ENCODE results near the gene CHN2.

DNA sequence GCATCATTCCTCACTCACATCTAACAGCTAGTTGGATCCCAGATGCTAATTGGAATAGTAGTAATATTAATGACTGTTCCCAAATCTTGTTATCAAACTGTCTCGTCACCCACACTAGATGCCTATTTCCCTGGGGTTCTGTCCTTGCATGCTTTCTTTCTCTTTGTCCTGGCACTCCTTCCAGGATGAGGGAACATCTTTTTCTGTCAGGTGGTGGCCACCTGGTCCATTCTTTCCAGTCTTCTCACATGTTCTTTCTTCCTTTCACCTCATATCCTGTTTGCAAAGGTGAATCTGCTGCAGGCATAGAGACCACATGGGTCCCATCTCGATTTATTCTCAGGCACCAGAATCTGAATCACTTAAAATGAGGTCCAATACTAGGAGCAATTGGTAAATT is 126.0 kb downstream of the CHN2 start:
- TF ChIP-seq, protein P1, sequence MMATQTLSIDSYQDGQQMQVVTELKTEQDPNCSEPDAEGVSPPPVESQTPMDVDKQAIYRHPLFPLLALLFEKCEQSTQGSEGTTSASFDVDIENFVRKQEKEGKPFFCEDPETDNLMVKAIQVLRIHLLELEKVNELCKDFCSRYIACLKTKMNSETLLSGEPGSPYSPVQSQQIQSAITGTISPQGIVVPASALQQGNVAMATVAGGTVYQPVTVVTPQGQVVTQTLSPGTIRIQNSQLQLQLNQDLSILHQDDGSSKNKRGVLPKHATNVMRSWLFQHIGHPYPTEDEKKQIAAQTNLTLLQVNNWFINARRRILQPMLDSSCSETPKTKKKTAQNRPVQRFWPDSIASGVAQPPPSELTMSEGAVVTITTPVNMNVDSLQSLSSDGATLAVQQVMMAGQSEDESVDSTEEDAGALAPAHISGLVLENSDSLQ (IDR thresholded peaks at IDR 0.05), result no peak
- TF ChIP-seq TARDBP (IDR thresholded peaks at IDR 0.05) (no peak), NFRKB (IDR thresholded peaks at IDR 0.05) (no peak), ARNT (IDR thresholded peaks at IDR 0.05) (no peak), FOXK2 (IDR thresholded peaks at IDR 0.05) (no peak), BHLHE40 (IDR thresholded peaks at IDR 0.05; ENCODE audit: borderline replicate concordance) (no peak), SUZ12 (IDR thresholded peaks at IDR 0.05) (no peak), L3MBTL2 (conservative IDR thresholded peaks at IDR 0.05) (no peak), LEF1 (IDR thresholded peaks at IDR 0.05; ENCODE audit: borderline replicate concordance) (no peak), FOXA1 (IDR thresholded peaks at IDR 0.05) (no peak)
